ENCODE data around the gene ZBTB39.
"Not testable (repeated sequence)": the region's sequence is repeated elsewhere in the genome, so short reads cannot be mapped to it uniquely, and the experiment has no call there.

Gene ZBTB39

GRCh38 chr12:57027805-57028153, 21.4 kb upstream of the ZBTB39 start:
- H3K27ac ChIP-seq = no peak overlapping the region
- TF ChIP-seq ZFX (IDR thresholded peaks at IDR 0.05) = no peak

DNA sequence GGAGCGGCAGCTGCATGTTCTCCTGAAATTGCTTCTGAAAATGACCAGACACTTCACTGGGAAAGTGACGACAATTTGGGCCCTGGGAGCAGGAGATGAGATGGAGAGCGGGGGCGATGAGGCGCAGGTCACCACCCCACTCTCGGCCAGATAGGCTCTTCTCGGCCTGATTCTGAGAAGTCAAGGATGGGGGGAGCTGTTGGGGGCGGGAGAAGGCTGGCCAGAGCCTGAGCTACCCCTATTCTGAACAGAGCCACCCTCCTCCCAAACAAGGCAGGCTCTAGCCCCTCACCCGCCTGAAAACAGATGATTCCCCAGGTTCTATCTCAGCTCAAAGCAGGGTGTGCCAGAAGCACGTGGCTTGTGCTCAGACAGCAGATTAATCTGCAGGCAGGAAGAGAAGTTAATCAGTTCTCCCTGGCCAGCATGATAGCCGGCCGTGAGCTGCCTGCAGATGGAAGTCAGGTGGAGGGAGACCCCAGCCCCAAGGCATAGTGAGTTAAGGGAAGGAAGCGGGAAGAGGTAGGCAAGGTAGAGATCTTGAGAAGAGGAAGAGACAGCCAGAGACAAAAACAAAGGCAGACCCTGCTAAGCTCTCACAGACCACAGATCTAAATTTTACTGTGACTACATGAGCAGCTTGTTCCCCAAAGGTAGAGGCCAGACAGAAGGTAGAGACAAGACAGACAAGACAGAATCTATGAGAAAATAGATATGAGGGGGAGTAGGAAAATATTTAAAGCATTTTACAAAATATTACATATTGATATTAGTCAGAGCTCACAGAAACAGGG, 20.9 kb upstream of the ZBTB39 start:
- H3K27ac ChIP-seq = no peak overlapping the region
- no peak for TF ChIP-seq ZFX (IDR thresholded peaks at IDR 0.05)
- TF ChIP-seq, protein P1, sequence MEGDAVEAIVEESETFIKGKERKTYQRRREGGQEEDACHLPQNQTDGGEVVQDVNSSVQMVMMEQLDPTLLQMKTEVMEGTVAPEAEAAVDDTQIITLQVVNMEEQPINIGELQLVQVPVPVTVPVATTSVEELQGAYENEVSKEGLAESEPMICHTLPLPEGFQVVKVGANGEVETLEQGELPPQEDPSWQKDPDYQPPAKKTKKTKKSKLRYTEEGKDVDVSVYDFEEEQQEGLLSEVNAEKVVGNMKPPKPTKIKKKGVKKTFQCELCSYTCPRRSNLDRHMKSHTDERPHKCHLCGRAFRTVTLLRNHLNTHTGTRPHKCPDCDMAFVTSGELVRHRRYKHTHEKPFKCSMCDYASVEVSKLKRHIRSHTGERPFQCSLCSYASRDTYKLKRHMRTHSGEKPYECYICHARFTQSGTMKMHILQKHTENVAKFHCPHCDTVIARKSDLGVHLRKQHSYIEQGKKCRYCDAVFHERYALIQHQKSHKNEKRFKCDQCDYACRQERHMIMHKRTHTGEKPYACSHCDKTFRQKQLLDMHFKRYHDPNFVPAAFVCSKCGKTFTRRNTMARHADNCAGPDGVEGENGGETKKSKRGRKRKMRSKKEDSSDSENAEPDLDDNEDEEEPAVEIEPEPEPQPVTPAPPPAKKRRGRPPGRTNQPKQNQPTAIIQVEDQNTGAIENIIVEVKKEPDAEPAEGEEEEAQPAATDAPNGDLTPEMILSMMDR (conservative IDR thresholded peaks at IDR 0.05) = no peak

GRCh38 chr12:57025196-57025595, 18.9 kb upstream of the ZBTB39 start:
- no peak for TF ChIP-seq ZFX (IDR thresholded peaks at IDR 0.05)
- TF ChIP-seq, protein P1 (conservative IDR thresholded peaks at IDR 0.05) = no peak
- no peak overlapping the region for H3K27ac ChIP-seq

DNA sequence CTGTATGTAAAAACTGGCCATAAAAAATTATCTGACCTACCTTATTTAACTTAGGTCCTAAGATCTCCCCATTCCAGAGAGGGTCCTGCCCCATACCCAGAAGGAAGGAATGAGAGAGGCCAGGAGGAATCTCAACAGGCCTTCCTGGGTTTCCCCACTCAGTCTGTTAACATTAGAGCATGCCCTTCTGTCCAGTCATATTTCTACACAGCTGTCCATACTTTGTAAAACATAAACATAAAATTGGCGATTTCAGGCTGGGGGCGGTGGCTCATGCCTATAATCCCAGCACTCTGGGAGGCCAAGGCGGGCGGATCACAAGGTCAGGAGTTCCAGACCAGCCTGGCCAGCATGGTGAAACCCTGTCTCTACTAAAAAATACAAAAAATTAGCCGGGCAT, 16.0 kb upstream of the ZBTB39 start:
- not testable (repeated sequence) for H3K27ac ChIP-seq

GRCh38 chr12:57019983-57020719, 13.8 kb upstream of the ZBTB39 start:
- no peak for TF ChIP-seq ZFX (IDR thresholded peaks at IDR 0.05)
- no peak overlapping the region for H3K27ac ChIP-seq

DNA sequence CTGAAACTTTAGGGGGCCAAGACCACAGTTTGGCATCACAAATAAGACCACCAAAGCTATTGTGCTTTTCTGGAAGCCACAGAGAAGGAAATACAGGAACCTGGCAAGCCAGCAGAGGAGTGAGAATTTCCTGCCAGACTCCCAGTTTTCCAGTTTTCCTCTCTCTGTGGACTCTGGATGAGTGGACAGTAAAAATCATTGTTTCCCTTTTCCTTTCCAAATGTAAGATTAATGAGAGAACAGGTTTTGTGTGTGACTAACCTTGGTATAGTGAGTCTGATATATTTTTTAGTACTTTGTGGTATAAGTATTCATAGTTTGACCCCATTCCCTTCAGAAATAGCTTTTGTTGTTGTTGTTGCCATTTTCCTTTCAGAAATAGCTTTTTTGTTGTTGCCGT, 12.6 kb upstream of the ZBTB39 start:
- no peak overlapping the region for H3K27ac ChIP-seq
- no peak for TF ChIP-seq ZFX (IDR thresholded peaks at IDR 0.05)
- TF ChIP-seq, protein P1 (conservative IDR thresholded peaks at IDR 0.05) = no peak

DNA sequence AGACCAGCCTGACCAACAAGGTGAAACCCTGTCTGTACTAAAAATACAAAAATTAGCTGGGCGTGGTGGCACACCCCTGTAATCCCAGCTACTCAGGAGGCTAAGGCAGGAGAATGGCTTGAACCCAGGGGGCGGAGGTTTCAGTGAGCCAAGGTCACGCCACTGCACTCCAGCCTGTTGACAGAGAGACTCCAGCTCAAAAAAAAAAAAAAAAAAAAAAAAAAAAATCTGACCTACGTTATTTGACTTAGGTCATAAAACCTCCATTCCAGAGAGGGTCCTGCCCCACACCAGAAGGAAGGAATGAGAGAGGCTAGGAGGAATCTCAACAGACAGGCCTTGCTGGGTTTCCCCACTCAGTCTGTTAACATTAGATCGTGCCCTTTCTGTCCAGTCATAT, 12.0 kb upstream of the ZBTB39 start:
- H3K27ac ChIP-seq = not testable (repeated sequence)

GRCh38 chr12:57016348-57016747, 10.0 kb upstream of the ZBTB39 start, which contains the start of gene TAC3:
Gene TAC3 (minus strand): TSS chr12:57016529. CDS start chr12:57015797, 732 bp downstream.
- no peak within 1 kb of the TSS for H3K27ac ChIP-seq
- no peak for TF ChIP-seq ZFX (IDR thresholded peaks at IDR 0.05)
- TF ChIP-seq, protein P1 (conservative IDR thresholded peaks at IDR 0.05) = no peak

DNA sequence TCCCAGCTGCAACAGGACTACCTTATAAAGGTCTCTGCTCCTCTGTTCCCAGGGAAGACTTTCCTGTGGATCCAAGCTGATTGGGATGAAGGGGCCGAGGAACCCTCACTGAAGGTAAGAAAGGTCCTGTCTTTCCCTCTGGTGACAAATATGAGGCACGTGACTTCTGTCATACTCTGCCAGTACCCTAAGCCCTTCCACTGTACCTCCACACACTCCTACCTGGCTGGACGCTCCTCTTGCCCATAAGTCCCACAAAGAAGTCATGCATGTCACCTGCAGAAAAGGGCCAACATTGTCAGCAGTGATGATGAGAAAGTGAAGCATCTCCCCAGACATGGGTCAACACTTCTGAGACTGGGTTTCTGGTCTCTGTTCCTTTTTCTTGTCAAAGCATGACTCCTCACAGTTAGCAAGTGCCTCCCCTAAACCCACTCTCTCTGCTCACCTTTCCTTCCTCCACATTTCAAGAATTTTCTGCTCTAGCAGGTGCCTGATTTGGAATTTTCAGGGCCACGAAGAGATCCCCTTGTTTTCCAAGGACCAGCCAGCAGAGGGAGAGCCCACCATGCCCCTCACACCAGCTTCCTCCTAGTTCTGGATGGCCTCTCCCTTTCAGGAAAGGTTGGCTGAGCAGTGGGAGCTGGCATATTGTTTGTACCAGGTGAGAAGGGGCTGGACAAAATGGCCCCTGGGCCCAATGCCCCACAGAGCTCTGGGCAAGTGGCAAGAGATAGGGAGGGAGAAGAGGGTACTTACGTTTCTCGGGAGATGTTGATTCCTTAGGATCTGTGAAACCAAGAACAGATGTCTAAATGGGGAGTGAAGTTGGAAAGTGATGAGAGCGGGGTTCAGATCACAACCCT, 6.5 kb upstream of the ZBTB39 start:
- no peak overlapping the region for H3K27ac ChIP-seq
- TF ChIP-seq, protein P1 (conservative IDR thresholded peaks at IDR 0.05) = no peak
- TF ChIP-seq ZFX (IDR thresholded peaks at IDR 0.05) = no peak
